Psoas muscle (tissue), 8 donors: ENCODE data around the gene WASF3. TPM values are rescaled to one million over a fixed set of nuclear protein-coding genes. Genes with fewer than 3 reads are reported as not detected.

Experiments used
- ATAC-seq, 4 donors: fragments of 200-7000 bp; cut with Tn5 transposase; one replicate each; pipeline ENCODE4 v1.9.1; 2020; ENCODE audit warnings: moderate library complexity in 3 of 4, mild to moderate bottlenecking in 2 of 4
- DNase-seq, 2 donors: peaks; one replicate each; pipeline ENCODE4 v3.0.0-alpha.2; 2020
- H3K27ac ChIP-seq: fragments of 200-600 bp; one replicate; pipeline ENCODE4 v1.8.0; 2022
- H3K27me3 ChIP-seq, 3 donors: fragments of 200-600 bp in 1 of 3; one replicate each; pipeline versions ENCODE4 v1.6.1 to v1.8.0; 2013 to 2022; ENCODE audit warnings: low read length in 2 of 3, mild to moderate bottlenecking in 2 of 3, moderate library complexity in 1 of 3; ENCODE audit not compliant: insufficient read depth in 3 of 3
- H3K36me3 ChIP-seq, 2 donors: fragments of 200-600 bp in 1 of 2; one replicate each; pipeline versions ENCODE4 v1.6.1 to v1.8.0; 2013 to 2022; ENCODE audit warnings: low read depth in 1 of 2, mild to moderate bottlenecking in 1 of 2, moderate library complexity in 1 of 2; ENCODE audit not compliant: insufficient read depth in 1 of 2
- H3K4me1 ChIP-seq: fragments of 200-600 bp; one replicate; pipeline ENCODE4 v1.8.0; 2022
- H3K4me3 ChIP-seq: fragments of 200-600 bp; one replicate; pipeline ENCODE4 v1.8.0; 2022; ENCODE audit warnings: mild to moderate bottlenecking
- H3K9me3 ChIP-seq: fragments of 200-600 bp; one replicate; pipeline ENCODE4 v1.8.0; 2022
- WGBS, 3 donors: extraction: QIAGEN DNeasy Blood & Tissue Kit; methylation state at CpG; one replicate each; pipeline versions ENCODE4 v1.1.6 to v1.1.7; 2013; 5-methylcytosine and 5-hydroxymethylcytosine counted together
- intact Hi-C, 2 donors: fragments of 100-400 bp; cut with DNase I; formaldehyde crosslinking; loops; one replicate each; pipeline versions ENCODE4 v1.11.0 to v1.14.2; 2022
- polyA plus RNA-seq, 3 donors: library from polyadenylated mRNA; stranded (reverse); fragments of 200-250 nt; gene quantifications; one replicate each; pipeline ENCODE4 v1.2.3, GENCODE V29; 2013
- total RNA-seq, 4 donors: library from RNA; stranded (reverse); fragmentation: NEBNext Ultra II Directional in 2 of 4; extraction: Animal tissue kit (Norgen Biotek cat#: 25700) in 2 of 4; gene quantifications; one replicate each; pipeline versions ENCODE4 v1.2.1 to v1.2.4, GENCODE V29; 2021 to 2023
- TF ChIP-seq, protein P1 (sequence below): fragments of 200-600 bp; IDR thresholded peaks from one replicate; pipeline ENCODE4 v1.8.0; 2022; ENCODE audit warnings: antibody characterized with exemption
- donor health status: healthy with polysubstance abuse.
- donor health status: DM: no; HTN: no; CAD: no; lungs with moderate emphysema.
- donor health status: Bipolar disorder and iron deficiency.
- donor health status: healthy.
- donor health status: DM: yes; HTN: yes; CAD: no.
- donor health status: DM: no; HTN: no; CAD: no.
- donor health status: DM: no; HTN: no; CAD: no.
- donor health status: DM: yes; HTN: yes; CAD: no.

WASF3 gene
- total and polyA plus RNA-seq, 7 donors = 2.5 to 9.7 (median 6.8) TPM

DNA sequence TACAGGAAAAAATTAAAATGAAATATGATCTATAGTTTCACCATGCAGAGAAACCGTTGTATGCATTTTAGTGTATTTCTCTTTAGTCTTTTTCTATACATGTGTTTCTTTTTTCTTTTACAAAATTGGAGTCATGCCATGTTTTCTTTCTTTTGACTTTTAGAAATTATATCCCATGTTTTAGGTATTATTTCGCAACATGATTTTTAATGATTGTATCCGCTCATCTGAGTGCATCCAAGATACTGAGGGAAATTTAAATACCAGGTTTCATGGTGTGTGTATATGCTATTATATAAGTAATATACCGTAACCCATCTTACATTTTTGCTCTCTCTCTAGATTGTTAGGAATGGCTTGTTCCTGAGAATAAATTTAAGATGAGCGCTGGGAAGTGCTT, 120.8 kb downstream of the WASF3 start:
- Histone ChIP-seq H3K36me3 (peaks cover 0 to 20% of the 10 kb centered on the region in 2 donors), H3K4me1 (no peaks in the 10 kb centered on the region), H3K4me3 (no peak overlapping the region), H3K9me3 (no peaks in the 10 kb centered on the region), H3K27ac (no peak overlapping the region), H3K27me3 (no peaks in the 10 kb centered on the region)
- WGBS, 3 donors = 93 to 95% (median 93%) methylated on average over 5 of the region's 5 CpGs
- DNase-seq (no peak), ATAC-seq (no peak)
- TF ChIP-seq, protein P1, sequence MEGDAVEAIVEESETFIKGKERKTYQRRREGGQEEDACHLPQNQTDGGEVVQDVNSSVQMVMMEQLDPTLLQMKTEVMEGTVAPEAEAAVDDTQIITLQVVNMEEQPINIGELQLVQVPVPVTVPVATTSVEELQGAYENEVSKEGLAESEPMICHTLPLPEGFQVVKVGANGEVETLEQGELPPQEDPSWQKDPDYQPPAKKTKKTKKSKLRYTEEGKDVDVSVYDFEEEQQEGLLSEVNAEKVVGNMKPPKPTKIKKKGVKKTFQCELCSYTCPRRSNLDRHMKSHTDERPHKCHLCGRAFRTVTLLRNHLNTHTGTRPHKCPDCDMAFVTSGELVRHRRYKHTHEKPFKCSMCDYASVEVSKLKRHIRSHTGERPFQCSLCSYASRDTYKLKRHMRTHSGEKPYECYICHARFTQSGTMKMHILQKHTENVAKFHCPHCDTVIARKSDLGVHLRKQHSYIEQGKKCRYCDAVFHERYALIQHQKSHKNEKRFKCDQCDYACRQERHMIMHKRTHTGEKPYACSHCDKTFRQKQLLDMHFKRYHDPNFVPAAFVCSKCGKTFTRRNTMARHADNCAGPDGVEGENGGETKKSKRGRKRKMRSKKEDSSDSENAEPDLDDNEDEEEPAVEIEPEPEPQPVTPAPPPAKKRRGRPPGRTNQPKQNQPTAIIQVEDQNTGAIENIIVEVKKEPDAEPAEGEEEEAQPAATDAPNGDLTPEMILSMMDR = no peak
- intact Hi-C loops = no loop called here

DNA sequence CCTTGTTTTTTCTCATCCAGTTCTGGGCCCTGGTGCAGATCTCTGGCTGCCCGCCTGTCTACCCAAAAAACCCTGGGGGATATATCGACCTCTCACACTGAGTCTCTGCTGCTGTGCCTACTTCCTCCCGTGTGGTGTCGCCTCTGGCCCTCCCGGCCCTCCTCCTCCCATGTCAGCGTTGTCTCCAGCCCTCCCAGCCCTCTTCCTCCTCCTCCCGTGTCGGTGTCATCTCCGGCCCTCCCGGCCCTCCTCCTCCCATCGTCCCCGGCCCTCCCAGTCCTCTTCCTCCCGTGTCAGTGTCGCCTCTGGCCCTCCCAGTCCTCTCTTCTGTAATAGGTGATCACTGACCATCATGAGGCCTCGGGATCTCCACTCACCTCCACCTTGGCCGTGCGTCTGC, 121.3 kb downstream of the WASF3 start:
- TF ChIP-seq, protein P1 = no peak
- ATAC-seq (no peak), DNase-seq (no peak)
- Histone ChIP-seq H3K27me3 (no peaks in the 10 kb centered on the region), H3K36me3 (peaks cover 0 to 24% of the 10 kb centered on the region in 2 donors), H3K9me3 (no peaks in the 10 kb centered on the region), H3K27ac (no peak overlapping the region), H3K4me3 (no peak overlapping the region), H3K4me1 (no peaks in the 10 kb centered on the region)
- intact Hi-C loops = no loop called here
- WGBS, 3 donors = 70 to 74% (median 72%) methylated on average over 17 of the region's 17 CpGs

DNA sequence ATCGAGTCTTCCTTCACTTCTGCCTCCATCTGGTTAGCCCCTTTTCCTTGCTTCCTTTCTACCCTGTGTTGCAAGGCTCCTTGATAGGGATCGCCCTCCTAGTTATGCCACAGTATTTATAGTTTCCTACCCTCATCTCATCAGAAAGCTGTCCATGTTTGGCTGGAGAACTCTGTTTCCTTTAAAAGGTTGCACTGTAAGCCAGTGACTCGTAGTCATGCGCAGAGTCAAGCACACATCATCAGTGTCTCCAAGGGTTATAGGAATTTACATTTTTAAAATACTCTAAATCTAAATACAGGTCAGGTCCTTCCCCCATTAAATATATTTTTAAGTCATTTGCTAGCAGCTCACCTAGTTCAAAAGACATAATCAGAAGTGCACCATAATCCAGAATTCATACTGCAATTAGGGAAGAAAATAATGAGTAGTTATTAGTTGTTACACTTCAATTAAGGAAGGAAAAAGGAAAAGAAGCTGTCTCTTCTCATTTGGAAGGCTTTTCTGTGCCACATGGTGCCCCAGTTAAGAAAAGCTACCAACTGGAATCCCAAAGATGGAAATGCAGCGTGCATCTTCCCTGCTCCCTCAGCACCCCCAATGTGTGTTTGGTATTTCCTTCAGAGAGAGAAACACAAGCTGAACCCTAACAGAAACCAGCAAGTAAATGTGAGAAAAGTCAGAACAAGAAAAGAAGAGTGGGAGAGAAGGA, 122.1 kb downstream of the WASF3 start:
- Histone ChIP-seq H3K27me3 (no peaks in the 10 kb centered on the region), H3K4me1 (no peaks in the 10 kb centered on the region), H3K9me3 (no peaks in the 10 kb centered on the region), H3K4me3 (no peak overlapping the region), H3K27ac (no peak overlapping the region), H3K36me3 (peaks cover 0 to 32% of the 10 kb centered on the region in 2 donors)
- intact Hi-C loops = no loop called here
- ATAC-seq (no peak), DNase-seq (no peak)
- TF ChIP-seq, protein P1 = no peak
- 93 to 94% (median 94%) methylated on average over 5 of the region's 5 CpGs for WGBS, 3 donors

DNA sequence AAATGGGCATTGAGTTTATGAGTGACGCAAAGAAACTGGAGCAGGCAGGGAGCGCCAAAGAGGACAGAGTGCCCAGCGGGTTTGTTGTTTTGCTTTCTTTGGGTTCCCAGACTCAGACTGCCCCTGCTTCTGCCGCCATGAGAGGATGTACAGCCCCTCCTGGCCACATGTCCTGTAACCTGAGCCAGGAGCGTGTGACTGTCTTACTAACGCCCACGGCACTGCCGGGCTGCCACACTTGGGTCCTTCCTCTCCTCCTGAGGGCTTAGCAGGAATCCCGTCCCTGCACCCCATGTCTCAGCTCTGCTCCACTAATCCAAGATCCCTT, 122.6 kb downstream of the WASF3 start:
- no peaks in the 10 kb centered on the region for H3K27me3 ChIP-seq
- TF ChIP-seq, protein P1 = no peak
- no peaks in the 10 kb centered on the region for H3K4me1 ChIP-seq
- peaks cover 0 to 34% of the 10 kb centered on the region in 2 donors for H3K36me3 ChIP-seq
- no peak overlapping the region for H3K27ac ChIP-seq
- intact Hi-C loops = no loop called here
- no peak for DNase-seq
- WGBS, 3 donors = 66 to 78% (median 73%) methylated on average over 9 of the region's 9 CpGs
- H3K9me3 ChIP-seq = no peaks in the 10 kb centered on the region
- H3K4me3 ChIP-seq = no peak overlapping the region
- ATAC-seq = no peak

DNA sequence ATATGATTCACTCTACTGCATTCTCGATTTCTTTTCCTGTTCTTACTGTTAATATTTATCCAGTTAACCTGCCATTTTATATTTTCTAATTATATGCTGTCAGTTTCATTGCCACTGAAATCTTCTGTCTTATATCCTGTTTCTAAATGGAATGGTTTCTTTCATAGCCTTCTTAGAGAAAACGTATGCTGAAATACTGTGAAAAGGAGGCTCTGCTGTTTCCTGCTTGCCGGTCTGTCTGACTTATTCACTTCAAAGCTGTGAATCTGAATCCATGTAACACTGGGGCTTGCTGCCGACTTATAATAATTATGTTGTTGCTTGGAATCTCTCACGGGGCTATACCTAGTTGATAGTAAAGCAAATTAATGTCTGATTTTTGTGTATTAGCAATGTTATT, 123.1 kb downstream of the WASF3 start:
- intact Hi-C loops = no loop called here
- WGBS, 3 donors = 77 to 80% (median 77%) methylated on average over 5 of the region's 5 CpGs
- H3K27me3 ChIP-seq = no peaks in the 10 kb centered on the region
- ATAC-seq = no peak
- H3K9me3 ChIP-seq = no peaks in the 10 kb centered on the region
- no peak overlapping the region for H3K27ac ChIP-seq
- TF ChIP-seq, protein P1 = no peak
- DNase-seq = no peak
- no peaks in the 10 kb centered on the region for H3K4me1 ChIP-seq
- peaks cover 0 to 35% of the 10 kb centered on the region in 2 donors for H3K36me3 ChIP-seq
- H3K4me3 ChIP-seq = no peak overlapping the region
